T-helper 1 cell treated with Interleukin-12 subunit alpha and Interleukin-12 subunit beta and Interleukin-4 antibody, amounts not matched to agents 30 μg/mL and 1 μg/mL, for 36 hours (primary cell): Measurements from ENCODE around the gene DLG2.

Experiments
- H3K27ac Mint-ChIP-seq: one replicate; pipeline ENCODE4 v1.8.0; 2021; ENCODE audit warnings: mild to moderate bottlenecking, mixed read lengths
- H3K27me3 Mint-ChIP-seq: one replicate; pipeline ENCODE4 v1.8.0; 2021; ENCODE audit warnings: low read depth, mixed read lengths
- H3K36me3 Mint-ChIP-seq: one replicate; pipeline ENCODE4 v1.8.0; 2021; ENCODE audit warnings: low read depth, mixed read lengths
- H3K4me1 Mint-ChIP-seq: one replicate; pipeline ENCODE4 v1.8.0; 2021; ENCODE audit warnings: low read depth, mixed read lengths
- H3K4me3 Mint-ChIP-seq: one replicate; pipeline ENCODE4 v1.8.0; 2021; ENCODE audit warnings: mild to moderate bottlenecking, moderate library complexity, mixed read lengths
- H3K9me3 Mint-ChIP-seq: one replicate; pipeline ENCODE4 v1.8.0; 2021; ENCODE audit warnings: mixed read lengths

DLG2 gene

GRCh38 chr11:84089072-84090057, 1537.8 kb downstream of the DLG2 start:
- peaks cover 8% of the 10 kb centered on the region for H3K9me3 Mint-ChIP-seq
- H3K36me3 Mint-ChIP-seq: no peaks in the 10 kb centered on the region
- H3K4me1 Mint-ChIP-seq: no peaks in the 10 kb centered on the region
- no peak overlapping the region for H3K27ac Mint-ChIP-seq
- H3K4me3 Mint-ChIP-seq: no peak overlapping the region
- no peaks in the 10 kb centered on the region for H3K27me3 Mint-ChIP-seq

GRCh38 chr11:84071851-84072250, 1555.3 kb downstream of the DLG2 start:
- H3K27ac Mint-ChIP-seq: no peak overlapping the region
- H3K27me3 Mint-ChIP-seq: no peaks in the 10 kb centered on the region
- H3K36me3 Mint-ChIP-seq: no peaks in the 10 kb centered on the region
- H3K9me3 Mint-ChIP-seq: peaks cover 7% of the 10 kb centered on the region
- H3K4me1 Mint-ChIP-seq: no peaks in the 10 kb centered on the region
- no peak overlapping the region for H3K4me3 Mint-ChIP-seq

- H3K9me3 Mint-ChIP-seq: peaks cover 7% of the 10 kb centered on the region
- H3K36me3 Mint-ChIP-seq: no peaks in the 10 kb centered on the region
- no peaks in the 10 kb centered on the region for H3K4me1 Mint-ChIP-seq
- H3K4me3 Mint-ChIP-seq: no peak overlapping the region
- H3K27ac Mint-ChIP-seq: no peak overlapping the region
- H3K27me3 Mint-ChIP-seq: no peaks in the 10 kb centered on the region
Measured at GRCh38 chr11:84069048-84069447, 1558.1 kb downstream of the DLG2 start.

- no peaks in the 10 kb centered on the region for H3K36me3 Mint-ChIP-seq
- peaks cover 6% of the 10 kb centered on the region for H3K9me3 Mint-ChIP-seq
- no peak overlapping the region for H3K4me3 Mint-ChIP-seq
- no peak overlapping the region for H3K27ac Mint-ChIP-seq
- no peaks in the 10 kb centered on the region for H3K4me1 Mint-ChIP-seq
- H3K27me3 Mint-ChIP-seq: no peaks in the 10 kb centered on the region
Measured at GRCh38 chr11:84061726-84062125, 1565.4 kb downstream of the DLG2 start.

GRCh38 chr11:84056653-84057376, 1570.3 kb downstream of the DLG2 start:
- Mint-ChIP-seq H3K4me1 (no peaks in the 10 kb centered on the region), H3K36me3 (no peaks in the 10 kb centered on the region), H3K27ac (no peak overlapping the region), H3K9me3 (peaks cover 12% of the 10 kb centered on the region), H3K4me3 (no peak overlapping the region), H3K27me3 (no peaks in the 10 kb centered on the region)

- no peak overlapping the region for H3K4me3 Mint-ChIP-seq
- no peak overlapping the region for H3K27ac Mint-ChIP-seq
- no peaks in the 10 kb centered on the region for H3K4me1 Mint-ChIP-seq
- peaks cover 13% of the 10 kb centered on the region for H3K9me3 Mint-ChIP-seq
- H3K36me3 Mint-ChIP-seq: no peaks in the 10 kb centered on the region
- no peaks in the 10 kb centered on the region for H3K27me3 Mint-ChIP-seq
Measured at GRCh38 chr11:84045146-84045545, 1582.0 kb downstream of the DLG2 start.

GRCh38 chr11:84044706-84045105, 1582.4 kb downstream of the DLG2 start:
- Mint-ChIP-seq H3K4me1 (no peaks in the 10 kb centered on the region), H3K9me3 (peaks cover 9% of the 10 kb centered on the region), H3K36me3 (no peaks in the 10 kb centered on the region), H3K27ac (no peak overlapping the region), H3K4me3 (no peak overlapping the region), H3K27me3 (no peaks in the 10 kb centered on the region)

GRCh38 chr11:84036664-84037194, 1590.4 kb downstream of the DLG2 start:
- H3K4me1 Mint-ChIP-seq: no peaks in the 10 kb centered on the region
- no peak overlapping the region for H3K4me3 Mint-ChIP-seq
- H3K27me3 Mint-ChIP-seq: no peaks in the 10 kb centered on the region
- peaks cover 22% of the 10 kb centered on the region for H3K9me3 Mint-ChIP-seq
- H3K36me3 Mint-ChIP-seq: no peaks in the 10 kb centered on the region
- H3K27ac Mint-ChIP-seq: no peak overlapping the region

- Mint-ChIP-seq H3K4me1 (no peaks in the 10 kb centered on the region), H3K27ac (no peak overlapping the region), H3K27me3 (no peaks in the 10 kb centered on the region), H3K9me3 (peaks cover 29% of the 10 kb centered on the region), H3K4me3 (no peak overlapping the region), H3K36me3 (no peaks in the 10 kb centered on the region)
Measured at GRCh38 chr11:84035645-84036044, 1591.5 kb downstream of the DLG2 start.

GRCh38 chr11:84034484-84034883, 1592.7 kb downstream of the DLG2 start:
- H3K9me3 Mint-ChIP-seq: peaks cover 32% of the 10 kb centered on the region
- H3K36me3 Mint-ChIP-seq: no peaks in the 10 kb centered on the region
- H3K27me3 Mint-ChIP-seq: no peaks in the 10 kb centered on the region
- no peak overlapping the region for H3K27ac Mint-ChIP-seq
- H3K4me3 Mint-ChIP-seq: no peak overlapping the region
- H3K4me1 Mint-ChIP-seq: no peaks in the 10 kb centered on the region

- no peaks in the 10 kb centered on the region for H3K4me1 Mint-ChIP-seq
- no peaks in the 10 kb centered on the region for H3K9me3 Mint-ChIP-seq
- no peaks in the 10 kb centered on the region for H3K36me3 Mint-ChIP-seq
- no peaks in the 10 kb centered on the region for H3K27me3 Mint-ChIP-seq
- H3K4me3 Mint-ChIP-seq: no peak overlapping the region
- H3K27ac Mint-ChIP-seq: no peak overlapping the region
Measured at GRCh38 chr11:84024266-84024665, 1602.9 kb downstream of the DLG2 start.

GRCh38 chr11:84022695-84023094, 1604.4 kb downstream of the DLG2 start:
- Mint-ChIP-seq H3K27me3 (no peaks in the 10 kb centered on the region), H3K9me3 (no peaks in the 10 kb centered on the region), H3K36me3 (no peaks in the 10 kb centered on the region), H3K4me3 (no peak overlapping the region), H3K27ac (no peak overlapping the region), H3K4me1 (no peaks in the 10 kb centered on the region)

- no peak overlapping the region for H3K4me3 Mint-ChIP-seq
- H3K4me1 Mint-ChIP-seq: no peaks in the 10 kb centered on the region
- H3K27me3 Mint-ChIP-seq: no peaks in the 10 kb centered on the region
- H3K27ac Mint-ChIP-seq: no peak overlapping the region
- no peaks in the 10 kb centered on the region for H3K36me3 Mint-ChIP-seq
- no peaks in the 10 kb centered on the region for H3K9me3 Mint-ChIP-seq
Measured at GRCh38 chr11:84022201-84022600, 1604.9 kb downstream of the DLG2 start.

GRCh38 chr11:84021291-84021690, 1605.9 kb downstream of the DLG2 start:
- Mint-ChIP-seq H3K4me1 (no peaks in the 10 kb centered on the region), H3K27ac (no peak overlapping the region), H3K36me3 (no peaks in the 10 kb centered on the region), H3K9me3 (no peaks in the 10 kb centered on the region), H3K27me3 (no peaks in the 10 kb centered on the region), H3K4me3 (no peak overlapping the region)
